HG03103 (cell line): Measurements from ENCODE around the gene DDX27.
A peak's percentile ranks its signal among the peaks of the same experiment; 100 is the strongest.
"Not testable (repeated sequence)": the region's sequence is repeated elsewhere in the genome, so short reads cannot be mapped to it uniquely, and the experiment has no call there.

Source experiments
- ATAC-seq: cut with Tn5 transposase; IDR thresholded peaks from one replicate; pipeline ENCODE4 v1.9.1; 2021; ENCODE audit warnings: low read depth; ENCODE audit not compliant: unreplicated experiment

DDX27 gene, protein sequence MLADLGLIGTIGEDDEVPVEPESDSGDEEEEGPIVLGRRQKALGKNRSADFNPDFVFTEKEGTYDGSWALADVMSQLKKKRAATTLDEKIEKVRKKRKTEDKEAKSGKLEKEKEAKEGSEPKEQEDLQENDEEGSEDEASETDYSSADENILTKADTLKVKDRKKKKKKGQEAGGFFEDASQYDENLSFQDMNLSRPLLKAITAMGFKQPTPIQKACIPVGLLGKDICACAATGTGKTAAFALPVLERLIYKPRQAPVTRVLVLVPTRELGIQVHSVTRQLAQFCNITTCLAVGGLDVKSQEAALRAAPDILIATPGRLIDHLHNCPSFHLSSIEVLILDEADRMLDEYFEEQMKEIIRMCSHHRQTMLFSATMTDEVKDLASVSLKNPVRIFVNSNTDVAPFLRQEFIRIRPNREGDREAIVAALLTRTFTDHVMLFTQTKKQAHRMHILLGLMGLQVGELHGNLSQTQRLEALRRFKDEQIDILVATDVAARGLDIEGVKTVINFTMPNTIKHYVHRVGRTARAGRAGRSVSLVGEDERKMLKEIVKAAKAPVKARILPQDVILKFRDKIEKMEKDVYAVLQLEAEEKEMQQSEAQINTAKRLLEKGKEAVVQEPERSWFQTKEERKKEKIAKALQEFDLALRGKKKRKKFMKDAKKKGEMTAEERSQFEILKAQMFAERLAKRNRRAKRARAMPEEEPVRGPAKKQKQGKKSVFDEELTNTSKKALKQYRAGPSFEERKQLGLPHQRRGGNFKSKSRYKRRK

DNA sequence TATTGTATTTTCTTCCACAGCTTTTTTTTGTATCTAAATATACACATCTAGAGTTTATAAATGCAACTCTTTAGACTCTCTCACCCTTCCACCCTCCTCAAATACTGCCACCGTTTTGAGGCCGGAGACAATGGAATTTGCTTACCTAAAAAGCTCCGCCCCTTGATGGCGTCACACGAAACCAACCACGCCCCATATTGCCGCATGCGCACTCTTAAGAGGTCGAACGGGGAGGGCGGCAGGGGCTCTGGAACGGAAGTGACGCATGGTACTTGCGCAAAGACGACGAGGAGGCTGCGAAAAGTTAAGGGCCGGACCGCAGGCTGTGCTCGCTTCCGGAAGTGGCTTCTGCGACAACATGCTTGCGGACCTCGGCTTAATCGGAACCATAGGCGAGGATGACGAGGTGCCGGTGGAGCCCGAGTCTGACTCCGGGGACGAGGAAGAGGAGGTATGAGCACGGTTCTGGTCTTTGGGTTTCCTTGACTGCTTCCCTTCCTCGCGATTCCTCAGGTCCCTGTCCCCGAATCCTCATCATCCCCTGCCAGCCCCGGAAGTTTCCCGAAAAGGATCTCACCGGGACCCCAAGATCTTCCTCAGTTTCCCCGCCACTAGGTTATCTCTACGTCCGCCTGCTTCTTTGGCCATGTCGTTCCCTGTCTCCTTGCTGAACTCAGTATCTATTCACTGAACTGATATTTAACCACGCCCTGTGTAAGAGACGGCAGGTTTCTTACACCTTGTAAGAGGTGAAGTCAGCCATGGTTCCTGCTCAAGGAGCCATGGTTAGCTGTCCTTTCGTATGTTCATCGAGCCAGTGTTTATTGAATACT, at the start of gene DDX27:
Gene DDX27, plus strand, starts transcription at position 326 of the 833 bp plus-strand sequence. Its CDS starts 33 bp downstream, at position 359.
- peak; percentile 84 for ATAC-seq

GRCh38 chr20:49169547-49169946, 49.7 kb upstream of the DDX27 start:
- ATAC-seq: no peak

GRCh38 chr20:49170714-49171113, 48.5 kb upstream of the DDX27 start:
- no peak for ATAC-seq

- no peak for ATAC-seq
Observed at GRCh38 chr20:49171909-49172308, 47.3 kb upstream of the DDX27 start.

- no peak for ATAC-seq
Observed at GRCh38 chr20:49172413-49172812, 46.8 kb upstream of the DDX27 start.

DNA sequence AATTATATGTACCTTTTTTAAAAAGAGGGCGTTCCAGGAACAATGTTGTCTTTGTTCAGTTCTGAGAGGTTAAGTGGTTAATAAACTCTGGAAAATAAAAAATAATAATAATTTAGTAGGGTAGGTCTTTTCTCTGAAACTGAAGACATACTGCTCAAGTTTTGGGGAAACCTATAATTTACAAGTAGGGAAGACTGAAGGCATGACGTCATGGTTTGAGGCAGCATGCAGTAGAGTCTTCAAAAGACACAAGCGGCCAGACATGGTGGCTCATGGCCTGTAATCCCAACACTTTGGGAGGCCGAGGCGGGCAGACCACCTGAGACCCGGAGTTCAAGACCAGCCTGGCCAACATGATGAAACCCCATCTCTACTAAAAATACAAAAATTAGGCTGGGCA, 45.0 kb upstream of the DDX27 start:
- no peak for ATAC-seq

- ATAC-seq: no peak
Observed at GRCh38 chr20:49179368-49180277, 39.6 kb upstream of the DDX27 start.

- no peak for ATAC-seq
Observed at GRCh38 chr20:49181265-49181877, 37.8 kb upstream of the DDX27 start.

DNA sequence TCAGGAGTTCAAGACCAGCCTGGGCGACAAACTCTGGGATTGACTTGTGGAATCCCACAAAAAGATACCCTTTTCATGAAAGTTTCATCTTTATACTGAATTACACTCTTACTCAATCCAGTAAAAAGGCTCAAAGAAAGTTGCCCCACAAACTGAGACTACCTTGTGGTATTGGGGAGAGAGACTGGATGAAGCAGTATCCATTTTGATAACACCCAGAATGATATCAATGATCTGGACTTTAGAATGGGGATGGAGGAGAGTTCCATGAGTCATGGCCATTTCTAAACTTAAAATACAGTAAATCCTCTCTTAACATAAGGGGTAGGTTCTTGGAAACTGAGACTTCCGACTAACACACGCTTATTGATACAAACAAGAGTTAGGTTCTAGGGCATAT, 35.8 kb upstream of the DDX27 start:
- ATAC-seq: no peak

DNA sequence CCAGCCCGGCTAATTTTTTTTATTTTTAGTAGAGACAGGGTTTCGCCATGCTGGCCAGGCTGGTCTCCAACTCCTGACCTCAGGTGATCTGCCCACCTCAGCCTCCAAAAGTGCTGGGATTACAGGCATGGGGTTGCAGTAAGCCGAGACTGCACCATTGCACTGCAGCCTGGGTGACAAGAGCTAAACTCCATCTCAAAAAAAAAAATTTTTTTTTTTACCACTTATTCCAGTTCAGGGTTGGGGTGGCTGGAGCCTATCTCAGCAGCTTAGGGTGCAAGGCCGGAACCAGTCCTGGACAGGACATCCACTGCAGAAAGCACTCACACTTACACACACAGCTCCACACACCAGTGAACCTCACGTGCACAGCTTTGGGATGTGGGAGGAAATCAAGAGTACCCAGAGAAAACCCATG, 35.1 kb upstream of the DDX27 start:
- ATAC-seq: not testable (repeated sequence)

GRCh38 chr20:49184691-49185070, 34.5 kb upstream of the DDX27 start:
- no peak for ATAC-seq

- no peak for ATAC-seq
Observed at GRCh38 chr20:49185071-49185761, 34.0 kb upstream of the DDX27 start.

DNA sequence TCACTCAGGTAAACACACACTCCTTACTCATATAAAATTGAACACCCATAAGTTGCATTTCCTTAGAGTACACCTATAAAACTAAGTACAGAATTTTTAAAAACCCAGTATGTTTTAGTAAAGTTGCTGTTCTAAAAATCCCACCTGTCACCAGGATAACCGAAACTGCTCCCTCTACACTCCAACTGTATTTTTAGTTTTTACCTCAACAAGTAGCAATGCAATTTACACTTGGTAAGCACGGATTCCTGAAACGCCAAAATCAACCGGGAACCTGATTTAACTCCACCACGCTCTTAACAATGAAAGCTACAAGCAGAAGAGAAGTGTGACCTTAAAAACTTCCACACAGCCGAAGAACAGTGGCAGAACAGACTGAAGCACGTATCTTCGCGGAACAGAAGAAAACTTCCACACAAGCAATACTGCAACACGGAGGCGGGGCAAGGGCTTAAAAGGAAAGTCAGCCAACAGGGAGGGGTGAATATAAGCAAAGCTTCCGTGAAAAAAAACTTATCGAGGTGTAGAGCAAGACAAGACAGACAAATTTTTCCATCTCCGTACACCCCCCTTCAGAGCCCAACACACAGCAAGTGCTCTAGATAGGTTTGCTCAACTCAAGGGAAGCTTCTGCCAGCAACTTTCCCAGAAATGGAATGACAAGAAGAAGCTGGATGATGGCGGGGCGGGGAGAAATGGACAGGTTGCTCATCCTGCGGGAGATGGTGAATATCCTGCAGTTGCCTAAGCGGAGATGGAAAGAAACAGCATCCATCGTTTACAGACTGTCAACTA, 32.5 kb upstream of the DDX27 start:
- no peak for ATAC-seq

DNA sequence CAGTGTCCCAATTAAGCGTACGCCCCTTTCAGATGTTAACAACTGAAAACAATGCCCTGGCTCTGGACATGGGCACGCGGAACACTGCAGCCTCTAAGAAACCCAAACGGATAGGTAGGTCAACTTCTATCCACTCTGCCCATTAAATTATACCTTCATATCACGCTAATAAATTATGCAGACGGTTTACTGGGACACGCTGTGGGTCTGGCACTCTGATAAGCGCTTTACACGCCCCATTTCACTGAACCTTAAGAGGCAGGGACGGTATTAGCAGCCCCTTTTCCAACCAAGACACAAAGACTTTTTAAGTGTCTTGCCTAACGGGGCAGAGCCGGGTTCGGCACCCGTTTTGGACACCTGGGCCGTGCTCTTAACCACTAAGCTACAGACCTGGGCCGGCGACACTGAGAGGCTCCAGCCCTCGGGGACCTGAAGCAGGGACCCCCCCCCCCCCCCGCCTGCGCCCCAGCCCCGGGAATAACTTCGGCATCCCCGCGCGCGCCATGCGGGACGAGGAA, 31.8 kb upstream of the DDX27 start:
- no peak for ATAC-seq

DNA sequence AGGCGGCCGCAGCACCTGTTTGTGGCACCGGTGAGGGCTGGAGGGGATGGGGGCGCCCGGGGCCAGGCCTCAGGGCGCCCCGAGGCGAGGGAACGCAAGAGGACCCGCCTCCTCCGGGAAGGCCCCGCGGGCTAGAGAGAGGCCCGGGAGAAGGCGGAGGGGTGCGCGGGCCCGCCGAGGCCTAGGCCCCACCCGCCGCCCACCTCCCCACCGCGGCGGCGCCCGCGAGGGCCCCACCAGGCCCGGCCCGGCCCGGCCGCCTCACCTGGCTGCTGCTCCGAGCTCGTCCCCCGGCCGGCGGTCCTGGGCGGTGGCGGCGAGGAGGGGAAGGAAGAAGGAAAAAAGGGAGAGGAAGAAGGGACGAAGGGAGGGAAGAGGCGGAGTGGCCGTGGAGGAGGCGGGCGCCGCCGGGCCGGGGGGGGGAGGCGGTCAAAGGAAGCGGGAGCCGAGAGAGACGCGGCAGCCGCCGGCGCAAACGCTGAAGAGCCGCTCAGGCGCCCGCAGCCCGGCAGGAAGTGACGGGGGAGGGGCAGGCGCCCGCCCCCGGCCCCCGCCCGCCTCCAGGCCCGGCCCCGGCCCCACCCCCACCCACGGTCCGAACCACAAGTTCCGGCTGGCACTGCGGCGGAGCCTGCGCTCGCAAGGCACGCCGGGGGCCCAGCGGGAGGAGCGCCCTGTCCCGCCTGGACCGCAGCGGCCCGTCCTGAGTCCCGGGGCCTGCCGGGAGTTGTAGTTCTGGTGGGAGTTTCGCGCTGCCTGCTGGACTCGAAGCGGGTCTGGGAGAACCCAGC, 31.2 kb upstream of the DDX27 start, which contains the start of gene STAU1:
Gene STAU1, minus strand, starts transcription at position 484 of the 791 bp plus-strand sequence. CDS start 22,133 bp downstream, outside the sequence.
- peak; percentile 94 for ATAC-seq

DNA sequence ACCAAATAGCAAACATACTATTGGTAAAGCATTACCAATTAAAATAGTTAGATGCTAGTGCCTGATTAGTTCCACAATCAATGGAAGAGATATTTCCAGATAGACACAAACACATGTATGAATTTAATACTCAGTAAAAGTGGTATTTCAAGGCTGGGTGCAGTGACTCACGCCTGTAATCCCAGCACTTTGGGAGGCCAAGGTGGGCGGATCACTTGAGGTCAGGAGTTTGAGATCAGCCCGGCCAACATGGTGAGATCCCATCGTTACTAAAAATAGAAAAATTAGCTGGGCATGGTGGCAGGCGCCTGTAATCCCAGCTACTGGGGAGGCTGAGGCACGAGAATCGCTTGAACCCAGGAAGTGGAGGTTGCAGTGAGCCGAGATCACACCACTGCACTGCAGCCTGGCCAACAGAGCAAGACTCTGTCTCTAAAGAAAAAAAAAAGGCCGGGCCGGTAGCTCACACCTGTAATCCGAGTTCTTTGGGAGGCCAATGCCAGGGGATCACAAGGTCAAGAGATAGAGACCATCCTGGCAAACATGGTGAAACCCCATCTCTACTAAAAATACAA, 26.2 kb upstream of the DDX27 start:
- not testable (repeated sequence) for ATAC-seq
